Activated CD8-positive, alpha-beta T cell treated with anti-CD3 and anti-CD28 coated beads for 36 hours (primary cell): ENCODE results near the gene TRIM3. TPM values are rescaled to one million over a fixed set of nuclear protein-coding genes. Genes with fewer than 3 reads are reported as not detected.

Experiments
- ATAC-seq: fragments of 200-7000 bp; cut with Tn5 transposase; one replicate; pipeline ENCODE4 v1.10.0; 2021; ENCODE audit warnings: mild to moderate bottlenecking, moderate library complexity
- CTCF ChIA-PET: fragments of 350-600 bp; sonication (Branson Sonifier 250); formaldehyde crosslinking; loops from one replicate; lab custom pipeline; 2021; ENCODE audit warnings: antibody characterized with exemption; lab: Charles Lee
- POLR2A ChIA-PET: fragments of 350-600 bp; sonication (Branson Sonifier 250); formaldehyde crosslinking; loops from one replicate; lab custom pipeline; 2021; ENCODE audit warnings: antibody characterized with exemption; lab: Charles Lee
- DNase-seq: peaks from one replicate; pipeline ENCODE4 v3.0.0-alpha.2; 2020
- H3K27ac Mint-ChIP-seq: one replicate; pipeline ENCODE4 v1.8.0; 2021; ENCODE audit warnings: mild to moderate bottlenecking, mixed read lengths
- H3K27me3 Mint-ChIP-seq: one replicate; pipeline ENCODE4 v1.8.0; 2021; ENCODE audit warnings: mixed read lengths
- H3K36me3 Mint-ChIP-seq: one replicate; pipeline ENCODE4 v1.8.0; 2021; ENCODE audit warnings: low read depth, mixed read lengths
- H3K4me1 Mint-ChIP-seq: one replicate; pipeline ENCODE4 v1.8.0; 2021; ENCODE audit warnings: low read depth, mixed read lengths
- H3K4me3 Mint-ChIP-seq: one replicate; pipeline ENCODE4 v1.8.0; 2021; ENCODE audit warnings: mild to moderate bottlenecking, moderate library complexity, mixed read lengths
- H3K9me3 Mint-ChIP-seq: one replicate; pipeline ENCODE4 v1.8.0; 2021; ENCODE audit warnings: mixed read lengths
- intact Hi-C: fragments of 100-400 bp; cut with micrococcal nuclease; formaldehyde crosslinking; loops from one replicate; pipeline ENCODE4 v1.10.0; 2022
- total RNA-seq, 2 experiments: library from RNA; stranded (reverse); gene quantifications; one replicate each; pipeline ENCODE4 v1.2.3, GENCODE V29; 2021
- TF ChIP-seq, protein P1 (sequence below): fragments of 200-600 bp; IDR thresholded peaks from one replicate; pipeline ENCODE4 v1.8.0; 2022; ENCODE audit warnings: antibody characterized with exemption, mild to moderate bottlenecking

TRIM3 gene
- total RNA-seq, 2 experiments from 2014 or later: 4.4 to 5.5 TPM

DNA sequence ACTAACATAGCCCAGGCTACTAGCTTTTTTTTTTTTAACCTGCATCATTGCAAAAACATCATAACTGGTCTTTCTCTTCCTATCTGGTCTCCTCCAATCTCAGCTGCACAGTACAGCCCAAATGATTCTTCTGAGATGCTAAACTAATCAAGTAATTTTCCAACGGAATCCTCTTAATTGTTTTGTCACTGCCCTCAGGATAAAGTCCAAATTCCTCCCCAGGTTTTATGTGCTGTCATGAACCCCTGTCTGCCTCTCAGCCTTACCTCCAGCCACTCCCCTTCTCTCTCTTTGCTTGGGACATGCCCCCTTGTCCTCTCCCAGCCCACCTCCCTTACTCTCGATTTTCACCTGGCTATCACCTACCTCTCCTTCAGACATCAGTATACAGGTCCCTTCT is 67.4 kb downstream of the TRIM3 start:
- peaks cover 11% of the 10 kb centered on the region for H3K36me3 Mint-ChIP-seq
- ChIA-PET CTCF (interaction anchor here (1.0 to 1.9 kb wide), 3 partner anchors 10 to 37 kb away, joined by 3 to 6 read pairs (median 4); no protein-coding TSS in a partner anchor), POLR2A (interaction anchor here (0.7 to 1.7 kb wide), 7 partner anchors 8 to 37 kb away, joined by 3 to 5 read pairs (median 3); partner anchors contain the start of gene APBB1)
- no peaks in the 10 kb centered on the region for H3K27me3 Mint-ChIP-seq
- H3K9me3 Mint-ChIP-seq: no peaks in the 10 kb centered on the region
- ATAC-seq: no peak
- intact Hi-C loops: no loop called here
- no peak for DNase-seq
- peaks cover 76% of the 10 kb centered on the region for H3K4me1 Mint-ChIP-seq
- H3K27ac Mint-ChIP-seq: peak overlapping the region; percentile 70
- TF ChIP-seq, protein P1, sequence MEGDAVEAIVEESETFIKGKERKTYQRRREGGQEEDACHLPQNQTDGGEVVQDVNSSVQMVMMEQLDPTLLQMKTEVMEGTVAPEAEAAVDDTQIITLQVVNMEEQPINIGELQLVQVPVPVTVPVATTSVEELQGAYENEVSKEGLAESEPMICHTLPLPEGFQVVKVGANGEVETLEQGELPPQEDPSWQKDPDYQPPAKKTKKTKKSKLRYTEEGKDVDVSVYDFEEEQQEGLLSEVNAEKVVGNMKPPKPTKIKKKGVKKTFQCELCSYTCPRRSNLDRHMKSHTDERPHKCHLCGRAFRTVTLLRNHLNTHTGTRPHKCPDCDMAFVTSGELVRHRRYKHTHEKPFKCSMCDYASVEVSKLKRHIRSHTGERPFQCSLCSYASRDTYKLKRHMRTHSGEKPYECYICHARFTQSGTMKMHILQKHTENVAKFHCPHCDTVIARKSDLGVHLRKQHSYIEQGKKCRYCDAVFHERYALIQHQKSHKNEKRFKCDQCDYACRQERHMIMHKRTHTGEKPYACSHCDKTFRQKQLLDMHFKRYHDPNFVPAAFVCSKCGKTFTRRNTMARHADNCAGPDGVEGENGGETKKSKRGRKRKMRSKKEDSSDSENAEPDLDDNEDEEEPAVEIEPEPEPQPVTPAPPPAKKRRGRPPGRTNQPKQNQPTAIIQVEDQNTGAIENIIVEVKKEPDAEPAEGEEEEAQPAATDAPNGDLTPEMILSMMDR: no peak
- no peak overlapping the region for H3K4me3 Mint-ChIP-seq

DNA sequence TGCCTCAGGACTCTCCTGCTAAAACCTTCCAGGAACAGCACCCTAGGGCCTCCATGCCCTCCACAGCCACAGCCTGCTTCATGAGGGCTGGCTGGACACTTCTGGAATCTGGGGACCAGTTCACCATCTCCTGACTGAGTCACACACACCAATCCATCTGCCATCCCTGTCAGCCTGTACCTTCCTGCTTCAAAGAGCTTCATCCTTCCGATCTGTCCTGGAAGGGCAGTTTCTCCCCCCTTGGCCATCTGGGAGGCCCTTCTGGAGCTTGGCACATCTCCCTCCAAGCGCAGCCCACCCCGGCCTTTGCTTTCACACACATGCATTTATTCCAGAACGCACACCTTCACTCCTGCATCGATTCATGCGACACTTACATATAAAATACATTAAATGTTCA is 67.9 kb downstream of the TRIM3 start:
- no peak overlapping the region for H3K27ac Mint-ChIP-seq
- intact Hi-C loops: no loop called here
- ChIA-PET POLR2A (interaction anchor here (1.0 to 1.7 kb wide), 5 partner anchors 10 to 37 kb away, joined by 3 to 5 read pairs (median 4); partner anchors contain the start of gene APBB1), CTCF (interaction anchor here (1.0 to 1.9 kb wide), 4 partner anchors 10 to 38 kb away, joined by 3 to 6 read pairs (median 4); partner anchors contain the start of gene SMPD1)
- H3K4me1 Mint-ChIP-seq: peaks cover 78% of the 10 kb centered on the region
- no peaks in the 10 kb centered on the region for H3K27me3 Mint-ChIP-seq
- H3K36me3 Mint-ChIP-seq: peaks cover 11% of the 10 kb centered on the region
- TF ChIP-seq, protein P1: no peak
- ATAC-seq: no peak
- no peak for DNase-seq
- no peaks in the 10 kb centered on the region for H3K9me3 Mint-ChIP-seq
- no peak overlapping the region for H3K4me3 Mint-ChIP-seq

DNA sequence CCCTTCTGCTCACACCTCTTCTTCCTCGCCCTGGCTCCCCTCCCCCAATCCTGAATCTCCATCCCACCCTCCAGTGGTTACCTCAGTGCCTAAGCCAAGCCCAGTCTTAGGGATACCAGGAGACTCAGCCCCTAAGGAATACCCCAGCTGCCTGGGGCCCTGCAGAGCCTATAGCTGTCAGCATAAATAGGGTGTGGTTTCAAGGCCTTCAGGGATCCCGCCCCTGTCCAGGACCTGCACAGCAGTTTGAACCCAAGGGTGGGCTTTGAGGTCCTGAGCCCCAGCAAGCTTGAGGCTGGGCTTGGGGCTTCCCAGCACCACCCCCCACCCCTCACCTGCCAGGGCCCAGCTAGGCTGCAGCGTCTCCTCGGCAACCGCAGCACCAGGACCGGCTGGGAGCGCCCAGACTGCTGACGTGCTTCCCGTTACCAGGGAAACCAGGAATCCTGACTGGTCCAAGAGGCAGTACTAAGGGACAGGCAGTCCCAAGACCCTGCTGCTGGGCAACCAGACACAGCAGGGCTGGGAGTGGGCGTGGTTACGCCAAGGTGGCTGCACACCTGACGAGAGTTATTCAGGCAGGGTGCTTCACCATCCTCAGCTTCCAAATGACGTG is 68.6 kb downstream of the TRIM3 start:
- no peaks in the 10 kb centered on the region for H3K27me3 Mint-ChIP-seq
- no peaks in the 10 kb centered on the region for H3K9me3 Mint-ChIP-seq
- H3K4me3 Mint-ChIP-seq: no peak overlapping the region
- peaks cover 13% of the 10 kb centered on the region for H3K36me3 Mint-ChIP-seq
- ChIA-PET POLR2A (interaction anchor here (1.1 to 1.7 kb wide), 5 partner anchors 9 to 38 kb away, joined by 4 to 5 read pairs (median 4); partner anchors contain the start of gene APBB1), CTCF (interaction anchor here (1.1 to 1.3 kb wide), 2 partner anchors 15 to 26 kb away, joined by 3 to 4 read pairs; partner anchors contain the start of gene SMPD1)
- intact Hi-C loops: no loop called here
- H3K4me1 Mint-ChIP-seq: peaks cover 80% of the 10 kb centered on the region
- no peak overlapping the region for H3K27ac Mint-ChIP-seq
- TF ChIP-seq, protein P1: no peak
- ATAC-seq (no peak), DNase-seq (no peak)

- ATAC-seq (peak; percentile 57), DNase-seq (peak; percentile 57)
- intact Hi-C loops: no loop called here
- Mint-ChIP-seq H3K27ac (peak overlapping the region; percentile 60), H3K4me3 (no peak overlapping the region), H3K27me3 (no peaks in the 10 kb centered on the region), H3K4me1 (peaks cover 75% of the 10 kb centered on the region), H3K36me3 (peaks cover 12% of the 10 kb centered on the region), H3K9me3 (no peaks in the 10 kb centered on the region)
- POLR2A ChIA-PET: interaction anchor here (0.7 to 6.0 kb wide), 6 partner anchors 9 to 77 kb away, joined by 3 to 42 read pairs (median 5); partner anchors contain the start of genes ARFIP2, SMPD1 and TIMM10B
- TF ChIP-seq, protein P1: no peak
- CTCF ChIA-PET: no interaction called here
Observed at GRCh38 chr11:6404342-6405051, 69.2 kb downstream of the TRIM3 start.
